Activated CD4-positive, CD25-positive, alpha-beta regulatory T cell treated with anti-CD3 and anti-CD28 coated beads, Interleukin-2, amount 50 U/mL, for 24 hours (primary cell): Measurements from ENCODE around the gene PJA1.

Source experiments
- ATAC-seq, 2 donors: fragments of 150-1000 bp; cut with Tn5 transposase; one replicate each; pipeline ENCODE4 v1.10.0; 2021; ENCODE audit warnings: mild to moderate bottlenecking in 1 of 2, moderate library complexity in 1 of 2

Gene PJA1

GRCh38 chrX:69165087-69165651, at the start of gene PJA1:
PJA1 (minus strand) TSS chrX:69165453; CDS start chrX:69163073, 2,380 bp downstream.
- ATAC-seq: peak; percentile 81 to 85

- no peak for ATAC-seq
These were observed 49.2 kb upstream of the PJA1 start for GRCh38 chrX:69214463-69214862.

GRCh38 chrX:69211701-69212100, 46.4 kb upstream of the PJA1 start:
- ATAC-seq: no peak

- no peak for ATAC-seq
These were observed 45.3 kb upstream of the PJA1 start for GRCh38 chrX:69210581-69210980.

- ATAC-seq: no peak
These were observed 42.0 kb upstream of the PJA1 start for GRCh38 chrX:69207216-69207615.

GRCh38 chrX:69203638-69204037, 38.4 kb upstream of the PJA1 start:
- no peak for ATAC-seq

- no peak for ATAC-seq
These were observed 32.4 kb upstream of the PJA1 start for GRCh38 chrX:69197690-69198089.

- no peak for ATAC-seq
These were observed 31.4 kb upstream of the PJA1 start for GRCh38 chrX:69196666-69197065.

- no peak for ATAC-seq
These were observed 30.6 kb upstream of the PJA1 start for GRCh38 chrX:69195810-69196209.

- ATAC-seq: no peak
These were observed 29.9 kb upstream of the PJA1 start for GRCh38 chrX:69195192-69195591.

- no peak for ATAC-seq
These were observed 27.4 kb upstream of the PJA1 start for GRCh38 chrX:69192603-69193002.

GRCh38 chrX:69189576-69190371, 24.5 kb upstream of the PJA1 start:
- ATAC-seq: no peak

GRCh38 chrX:69186651-69187050, 21.4 kb upstream of the PJA1 start:
- ATAC-seq: no peak

GRCh38 chrX:69185886-69186285, 20.6 kb upstream of the PJA1 start:
- no peak for ATAC-seq

- ATAC-seq: no peak
These were observed 19.9 kb upstream of the PJA1 start for GRCh38 chrX:69185141-69185540.

- no peak for ATAC-seq
These were observed 17.6 kb upstream of the PJA1 start for GRCh38 chrX:69182818-69183380.

GRCh38 chrX:69179380-69179911, 14.2 kb upstream of the PJA1 start:
- no peak for ATAC-seq

GRCh38 chrX:69178592-69178991, 13.3 kb upstream of the PJA1 start:
- no peak for ATAC-seq

GRCh38 chrX:69177511-69178162, 12.4 kb upstream of the PJA1 start:
- ATAC-seq: no peak

- no peak for ATAC-seq
These were observed 10.8 kb upstream of the PJA1 start for GRCh38 chrX:69176053-69176452.

GRCh38 chrX:69173906-69174305, 8.7 kb upstream of the PJA1 start:
- no peak for ATAC-seq

- no peak for ATAC-seq
These were observed 7.7 kb upstream of the PJA1 start for GRCh38 chrX:69172937-69173336.

GRCh38 chrX:69170319-69170718, 5.1 kb upstream of the PJA1 start:
- ATAC-seq: no peak
